AML-193 (cell line): ENCODE data around the gene KLF16.

Experiments used
- DNase-seq, 2 experiments: peaks; one replicate each; lab custom pipeline; 2025; lab: John Stamatoyannopoulos, UW

KLF16 gene

GRCh38 chr19:1867349-1867724, 4.0 kb upstream of the KLF16 start:
- no peak for DNase-seq

GRCh38 chr19:1866693-1867348, 3.4 kb upstream of the KLF16 start:
- DNase-seq: no peak

GRCh38 chr19:1865172-1866010, 2.0 kb upstream of the KLF16 start:
- no peak for DNase-seq

GRCh38 chr19:1864480-1865171, 1.2 kb upstream of the KLF16 start:
- peak; percentile 50 to 53 for DNase-seq

GRCh38 chr19:1863638-1864479, 480 bp upstream of the KLF16 start:
- peak; percentile 75 to 94 for DNase-seq

GRCh38 chr19:1862424-1863327, 703 bp downstream of the KLF16 start:
- DNase-seq: no peak

GRCh38 chr19:1862068-1862423, 1.3 kb downstream of the KLF16 start:
- DNase-seq: no peak

GRCh38 chr19:1861599-1862031, 1.8 kb downstream of the KLF16 start:
- DNase-seq: no peak

GRCh38 chr19:1860821-1861598, 2.4 kb downstream of the KLF16 start:
- no peak for DNase-seq

GRCh38 chr19:1860042-1860775, 3.2 kb downstream of the KLF16 start:
- DNase-seq: peak in 1 of 2 experiments; percentile 60

GRCh38 chr19:1859331-1859781, 4.0 kb downstream of the KLF16 start:
- no peak for DNase-seq

- no peak for DNase-seq
These were observed 4.8 kb downstream of the KLF16 start for GRCh38 chr19:1858412-1859081.

GRCh38 chr19:1857648-1858326, 5.6 kb downstream of the KLF16 start:
- DNase-seq: peak in 1 of 2 experiments; percentile 17

- DNase-seq: peak; percentile 83 to 89
These were observed 6.4 kb downstream of the KLF16 start for GRCh38 chr19:1856698-1857603.

GRCh38 chr19:1856345-1856697, 7.1 kb downstream of the KLF16 start:
- DNase-seq: no peak

- DNase-seq: no peak
These were observed 7.5 kb downstream of the KLF16 start for GRCh38 chr19:1855828-1856255.
